ENCODE measurements around the gene CLPTM1L.

Gene CLPTM1L

DNA sequence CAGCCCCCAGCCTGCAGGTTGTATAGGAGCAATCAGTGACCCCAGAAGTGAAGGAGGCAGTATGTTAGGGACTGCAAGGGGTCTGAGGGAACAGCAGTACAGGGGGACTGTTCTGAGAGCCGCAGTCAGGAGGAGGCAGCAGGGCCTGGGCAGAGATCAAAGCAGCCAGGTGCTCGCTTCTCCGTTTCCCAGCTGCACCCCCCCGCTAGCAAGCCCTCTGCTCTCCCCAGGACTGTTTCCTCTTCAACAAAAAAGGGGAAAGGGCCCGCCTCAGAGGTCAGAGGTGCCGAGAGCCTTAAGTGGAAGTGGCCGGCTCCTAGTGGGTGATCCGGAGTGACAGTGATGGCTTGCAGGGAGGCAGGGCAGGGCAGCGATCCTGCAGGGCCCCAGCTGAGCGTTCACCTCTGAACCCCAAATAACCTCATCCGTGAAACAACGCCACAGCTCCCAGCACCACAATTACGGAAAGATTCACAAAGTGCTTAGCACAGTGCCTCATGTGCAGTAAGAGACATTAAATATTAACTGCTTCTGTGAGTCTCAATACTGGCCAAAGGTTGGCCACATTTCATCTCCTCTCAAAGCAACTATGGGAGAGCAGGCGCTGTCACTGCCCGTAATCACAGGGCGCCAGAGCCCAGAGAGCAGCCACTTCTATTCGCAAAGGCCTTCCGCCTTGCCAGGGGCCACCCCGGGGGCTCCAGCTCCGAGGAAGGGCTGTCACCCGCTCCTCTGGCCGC is 8.0 kb downstream of the CLPTM1L start:
- TF ChIP-seq, protein P1, sequence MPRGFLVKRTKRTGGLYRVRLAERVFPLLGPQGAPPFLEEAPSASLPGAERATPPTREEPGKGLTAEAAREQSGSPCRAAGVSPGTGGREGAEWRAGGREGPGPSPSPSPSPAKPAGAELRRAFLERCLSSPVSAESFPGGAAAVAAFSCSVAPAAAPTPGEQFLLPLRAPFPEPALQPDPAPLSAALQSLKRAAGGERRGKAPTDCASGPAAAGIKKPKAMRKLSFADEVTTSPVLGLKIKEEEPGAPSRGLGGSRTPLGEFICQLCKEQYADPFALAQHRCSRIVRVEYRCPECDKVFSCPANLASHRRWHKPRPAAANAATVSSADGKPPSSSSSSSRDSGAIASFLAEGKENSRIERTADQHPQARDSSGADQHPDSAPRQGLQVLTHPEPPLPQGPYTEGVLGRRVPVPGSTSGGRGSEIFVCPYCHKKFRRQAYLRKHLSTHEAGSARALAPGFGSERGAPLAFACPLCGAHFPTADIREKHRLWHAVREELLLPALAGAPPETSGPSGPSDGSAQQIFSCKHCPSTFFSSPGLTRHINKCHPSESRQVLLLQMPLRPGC (tag by site-specific recombination; IDR thresholded peaks at IDR 0.05): no peak
- TF ChIP-seq ZNF112 (tag by site-specific recombination; IDR thresholded peaks at IDR 0.05) (no peak), TCF7L2 (IDR thresholded peaks at IDR 0.05; ENCODE audit: borderline replicate concordance, low read depth, low read length) (no peak), RBAK (tag by site-specific recombination; IDR thresholded peaks at IDR 0.05) (no peak), ZNF155 (tag by site-specific recombination; IDR thresholded peaks at IDR 0.05) (no peak), GLI4 (tag by site-specific recombination; IDR thresholded peaks at IDR 0.05) (no peak), ZIC2 (tag by site-specific recombination; IDR thresholded peaks at IDR 0.05) (no peak), YY1 (tag by site-specific recombination; IDR thresholded peaks at IDR 0.05) (no peak), FEZF1 (tag by site-specific recombination; IDR thresholded peaks at IDR 0.05) (no peak), GLIS2 (tag by site-specific recombination; IDR thresholded peaks at IDR 0.05) (no peak), KLF7 (tag by site-specific recombination; IDR thresholded peaks at IDR 0.05; ENCODE audit: borderline replicate concordance) (no peak), ZNF311 (tag by site-specific recombination; IDR thresholded peaks at IDR 0.05; ENCODE audit: borderline replicate concordance) (no peak), ZNF785 (tag by site-specific recombination; IDR thresholded peaks at IDR 0.05) (no peak)
- TF ChIP-seq, protein P2, sequence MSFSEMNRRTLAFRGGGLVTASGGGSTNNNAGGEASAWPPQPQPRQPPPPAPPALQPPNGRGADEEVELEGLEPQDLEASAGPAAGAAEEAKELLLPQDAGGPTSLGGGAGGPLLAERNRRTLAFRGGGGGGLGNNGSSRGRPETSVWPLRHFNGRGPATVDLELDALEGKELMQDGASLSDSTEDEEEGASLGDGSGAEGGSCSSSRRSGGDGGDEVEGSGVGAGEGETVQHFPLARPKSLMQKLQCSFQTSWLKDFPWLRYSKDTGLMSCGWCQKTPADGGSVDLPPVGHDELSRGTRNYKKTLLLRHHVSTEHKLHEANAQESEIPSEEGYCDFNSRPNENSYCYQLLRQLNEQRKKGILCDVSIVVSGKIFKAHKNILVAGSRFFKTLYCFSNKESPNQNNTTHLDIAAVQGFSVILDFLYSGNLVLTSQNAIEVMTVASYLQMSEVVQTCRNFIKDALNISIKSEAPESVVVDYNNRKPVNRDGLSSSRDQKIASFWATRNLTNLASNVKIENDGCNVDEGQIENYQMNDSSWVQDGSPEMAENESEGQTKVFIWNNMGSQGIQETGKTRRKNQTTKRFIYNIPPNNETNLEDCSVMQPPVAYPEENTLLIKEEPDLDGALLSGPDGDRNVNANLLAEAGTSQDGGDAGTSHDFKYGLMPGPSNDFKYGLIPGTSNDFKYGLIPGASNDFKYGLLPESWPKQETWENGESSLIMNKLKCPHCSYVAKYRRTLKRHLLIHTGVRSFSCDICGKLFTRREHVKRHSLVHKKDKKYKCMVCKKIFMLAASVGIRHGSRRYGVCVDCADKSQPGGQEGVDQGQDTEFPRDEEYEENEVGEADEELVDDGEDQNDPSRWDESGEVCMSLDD (tag by site-specific recombination; IDR thresholded peaks at IDR 0.05): no peak
- TF ChIP-seq, protein P3, sequence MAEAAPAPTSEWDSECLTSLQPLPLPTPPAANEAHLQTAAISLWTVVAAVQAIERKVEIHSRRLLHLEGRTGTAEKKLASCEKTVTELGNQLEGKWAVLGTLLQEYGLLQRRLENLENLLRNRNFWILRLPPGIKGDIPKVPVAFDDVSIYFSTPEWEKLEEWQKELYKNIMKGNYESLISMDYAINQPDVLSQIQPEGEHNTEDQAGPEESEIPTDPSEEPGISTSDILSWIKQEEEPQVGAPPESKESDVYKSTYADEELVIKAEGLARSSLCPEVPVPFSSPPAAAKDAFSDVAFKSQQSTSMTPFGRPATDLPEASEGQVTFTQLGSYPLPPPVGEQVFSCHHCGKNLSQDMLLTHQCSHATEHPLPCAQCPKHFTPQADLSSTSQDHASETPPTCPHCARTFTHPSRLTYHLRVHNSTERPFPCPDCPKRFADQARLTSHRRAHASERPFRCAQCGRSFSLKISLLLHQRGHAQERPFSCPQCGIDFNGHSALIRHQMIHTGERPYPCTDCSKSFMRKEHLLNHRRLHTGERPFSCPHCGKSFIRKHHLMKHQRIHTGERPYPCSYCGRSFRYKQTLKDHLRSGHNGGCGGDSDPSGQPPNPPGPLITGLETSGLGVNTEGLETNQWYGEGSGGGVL (tag by site-specific recombination; IDR thresholded peaks at IDR 0.05): no peak
- TF ChIP-seq, protein P4, sequence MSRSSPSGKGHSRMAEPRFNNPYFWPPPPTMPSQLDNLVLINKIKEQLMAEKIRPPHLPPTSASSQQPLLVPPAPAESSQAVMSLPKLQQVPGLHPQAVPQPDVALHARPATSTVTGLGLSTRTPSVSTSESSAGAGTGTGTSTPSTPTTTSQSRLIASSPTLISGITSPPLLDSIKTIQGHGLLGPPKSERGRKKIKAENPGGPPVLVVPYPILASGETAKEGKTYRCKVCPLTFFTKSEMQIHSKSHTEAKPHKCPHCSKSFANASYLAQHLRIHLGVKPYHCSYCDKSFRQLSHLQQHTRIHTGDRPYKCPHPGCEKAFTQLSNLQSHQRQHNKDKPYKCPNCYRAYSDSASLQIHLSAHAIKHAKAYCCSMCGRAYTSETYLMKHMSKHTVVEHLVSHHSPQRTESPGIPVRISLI (tag by site-specific recombination; IDR thresholded peaks at IDR 0.05): no peak
- Histone ChIP-seq H3K9me3 (ENCODE audit: control insufficient read depth, insufficient read depth, low read depth, low read length) (no peaks in the 10 kb centered on the region), H3K4me3 (ENCODE audit: low read depth, low read length) (no peak overlapping the region), H3K36me3 (ENCODE audit: control insufficient read depth in 2 of 2, insufficient read depth in 1 of 2, low read length in 2 of 2) (peaks cover 21 to 96% of the 10 kb centered on the region in 2 experiments), H3K27ac (ENCODE audit: extremely low read depth, low read depth, low read length) (no peak overlapping the region), H3K4me1 (ENCODE audit: control insufficient read depth, insufficient read depth, low read length) (no peaks in the 10 kb centered on the region)
- ChIA-PET POLR2A (interaction anchor here (1.2 kb wide), 1 partner anchor 9 kb away, joined by 3 read pairs; no protein-coding TSS in a partner anchor), CTCF (interaction anchor here (0.6 to 1.0 kb wide), 2 partner anchors 11 to 348 kb away, joined by 3 to 5 read pairs; no protein-coding TSS in a partner anchor)

DNA sequence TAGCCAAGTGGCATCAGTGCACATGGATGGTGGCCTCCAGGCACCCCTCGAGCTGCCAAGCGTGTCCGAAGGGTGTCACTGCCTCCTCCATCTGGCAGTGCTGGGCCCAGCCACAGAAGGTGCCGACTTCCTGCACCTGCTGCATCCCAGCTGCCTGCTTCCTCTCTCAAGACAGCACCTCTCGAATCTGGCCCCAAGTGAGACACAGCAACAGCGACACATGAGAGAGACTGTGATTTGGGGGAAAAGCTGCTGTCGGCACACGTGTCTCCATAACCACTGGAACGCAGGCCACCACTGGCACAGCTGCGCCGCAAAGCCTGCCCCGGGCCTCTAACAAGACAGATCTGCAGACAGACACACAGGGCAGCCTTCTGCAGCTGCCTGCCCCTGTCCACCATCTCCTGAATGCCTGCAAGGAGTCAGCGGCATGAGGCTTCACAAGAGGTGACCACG is 8.8 kb downstream of the CLPTM1L start:
- CTCF ChIA-PET: no interaction called here
- POLR2A ChIA-PET: interaction anchor here (0.9 kb wide), 1 partner anchor 9 kb away, joined by 6 read pairs; the partner anchor contains the start of gene CLPTM1L
- Histone ChIP-seq H3K4me1 (ENCODE audit: control insufficient read depth, insufficient read depth, low read length) (no peaks in the 10 kb centered on the region), H3K4me3 (ENCODE audit: low read depth, low read length) (no peak overlapping the region), H3K27ac (ENCODE audit: extremely low read depth, low read depth, low read length) (no peak overlapping the region), H3K36me3 (ENCODE audit: control insufficient read depth in 2 of 2, insufficient read depth in 1 of 2, low read length in 2 of 2) (peaks cover 13 to 96% of the 10 kb centered on the region in 2 experiments), H3K9me3 (ENCODE audit: control insufficient read depth, insufficient read depth, low read depth, low read length) (no peaks in the 10 kb centered on the region)
- TF ChIP-seq ZNF658 (tag by site-specific recombination; IDR thresholded peaks at IDR 0.05): no peak
- TF ChIP-seq ZNF768 (tag by site-specific recombination; IDR thresholded peaks at IDR 0.05): no peak
- no peak for TF ChIP-seq ZNF785 (tag by site-specific recombination; IDR thresholded peaks at IDR 0.05)
- TF ChIP-seq ZNF777 (tag by site-specific recombination; IDR thresholded peaks at IDR 0.05; ENCODE audit: borderline replicate concordance): no peak
- TF ChIP-seq, protein P5, sequence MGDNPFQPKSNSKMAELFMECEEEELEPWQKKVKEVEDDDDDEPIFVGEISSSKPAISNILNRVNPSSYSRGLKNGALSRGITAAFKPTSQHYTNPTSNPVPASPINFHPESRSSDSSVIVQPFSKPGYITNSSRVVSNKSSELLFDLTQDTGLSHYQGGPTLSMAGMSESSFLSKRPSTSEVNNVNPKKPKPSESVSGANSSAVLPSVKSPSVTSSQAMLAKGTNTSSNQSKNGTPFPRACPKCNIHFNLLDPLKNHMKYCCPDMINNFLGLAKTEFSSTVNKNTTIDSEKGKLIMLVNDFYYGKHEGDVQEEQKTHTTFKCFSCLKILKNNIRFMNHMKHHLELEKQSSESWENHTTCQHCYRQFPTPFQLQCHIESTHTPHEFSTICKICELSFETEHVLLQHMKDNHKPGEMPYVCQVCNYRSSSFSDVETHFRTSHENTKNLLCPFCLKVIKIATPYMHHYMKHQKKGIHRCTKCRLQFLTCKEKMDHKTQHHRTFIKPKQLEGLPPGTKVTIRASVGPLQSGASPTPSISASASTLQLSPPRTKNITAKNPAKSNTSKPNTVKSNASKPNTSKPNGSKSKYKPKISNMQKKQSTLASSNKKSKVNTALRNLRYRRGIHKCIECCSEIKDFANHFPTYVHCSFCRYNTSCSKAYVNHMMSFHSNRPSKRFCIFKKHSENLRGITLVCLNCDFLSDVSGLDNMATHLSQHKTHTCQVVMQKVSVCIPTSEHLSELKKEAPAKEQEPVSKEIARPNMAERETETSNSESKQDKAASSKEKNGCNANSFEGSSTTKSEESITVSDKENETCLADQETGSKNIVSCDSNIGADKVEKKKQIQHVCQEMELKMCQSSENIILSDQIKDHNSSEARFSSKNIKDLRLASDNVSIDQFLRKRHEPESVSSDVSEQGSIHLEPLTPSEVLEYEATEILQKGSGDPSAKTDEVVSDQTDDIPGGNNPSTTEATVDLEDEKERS (tag by site-specific recombination; IDR thresholded peaks at IDR 0.05): no peak
- TF ChIP-seq IKZF3 (tag by site-specific recombination; IDR thresholded peaks at IDR 0.05): no peak
- TF ChIP-seq, protein P6, sequence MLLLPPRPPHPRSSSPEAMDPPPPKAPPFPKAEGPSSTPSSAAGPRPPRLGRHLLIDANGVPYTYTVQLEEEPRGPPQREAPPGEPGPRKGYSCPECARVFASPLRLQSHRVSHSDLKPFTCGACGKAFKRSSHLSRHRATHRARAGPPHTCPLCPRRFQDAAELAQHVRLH (tag by site-specific recombination; IDR thresholded peaks at IDR 0.05): no peak
- no peak for TF ChIP-seq ZNF146 (tag by site-specific recombination; IDR thresholded peaks at IDR 0.05)
- no peak for TF ChIP-seq GLI4 (tag by site-specific recombination; IDR thresholded peaks at IDR 0.05)
- TF ChIP-seq ZNF707 (tag by site-specific recombination; IDR thresholded peaks at IDR 0.05): no peak

Measured in HEK293 (cell line).